T-helper 22 cell (primary cell): ENCODE results near the gene CBL.
"Not testable (repeated sequence)": the region's sequence is repeated elsewhere in the genome, so short reads cannot be mapped to it uniquely, and the experiment has no call there.

Experiments used
- DNase-seq: peaks from one replicate; pipeline ENCODE4 v3.0.0-alpha.2; 2020; ENCODE audit warnings: low read depth

The CBL gene

GRCh38 chr11:119210050-119210449, 3.9 kb downstream of the CBL start:
- DNase-seq: no peak

DNA sequence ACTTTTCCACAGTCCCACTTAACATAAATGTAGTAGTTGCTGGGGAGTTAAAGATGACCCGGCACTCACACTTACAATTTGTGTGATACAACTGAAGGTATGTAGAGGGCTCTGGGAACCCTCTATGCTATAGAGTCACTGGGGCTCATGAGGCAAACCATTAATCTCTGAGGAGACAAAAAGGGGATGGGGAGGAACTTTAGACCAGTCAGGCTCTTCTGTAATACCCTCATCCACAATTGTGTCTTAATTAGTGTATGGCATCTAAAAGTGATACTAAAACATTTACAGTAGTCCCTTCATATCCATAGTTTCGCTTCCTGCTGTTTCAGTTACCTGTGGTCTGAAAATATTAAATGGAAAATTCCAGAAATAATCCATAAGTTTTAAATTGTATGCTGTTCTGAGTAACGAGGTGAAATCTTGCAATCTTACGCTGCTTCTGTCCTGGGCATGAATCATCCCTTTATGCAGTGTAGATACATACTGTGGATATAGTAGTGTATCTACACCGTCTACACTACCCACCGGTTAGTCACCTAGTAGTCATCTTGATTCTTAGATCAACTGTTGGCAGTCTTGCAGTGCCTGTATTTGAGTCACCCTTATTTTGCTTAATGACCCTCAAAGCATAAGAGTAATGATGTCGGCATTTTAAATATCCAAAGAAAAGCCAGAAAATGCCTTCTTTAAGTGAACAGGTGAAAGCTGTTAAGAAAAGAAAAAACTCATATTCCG, 12.2 kb downstream of the CBL start:
- DNase-seq: no peak

DNA sequence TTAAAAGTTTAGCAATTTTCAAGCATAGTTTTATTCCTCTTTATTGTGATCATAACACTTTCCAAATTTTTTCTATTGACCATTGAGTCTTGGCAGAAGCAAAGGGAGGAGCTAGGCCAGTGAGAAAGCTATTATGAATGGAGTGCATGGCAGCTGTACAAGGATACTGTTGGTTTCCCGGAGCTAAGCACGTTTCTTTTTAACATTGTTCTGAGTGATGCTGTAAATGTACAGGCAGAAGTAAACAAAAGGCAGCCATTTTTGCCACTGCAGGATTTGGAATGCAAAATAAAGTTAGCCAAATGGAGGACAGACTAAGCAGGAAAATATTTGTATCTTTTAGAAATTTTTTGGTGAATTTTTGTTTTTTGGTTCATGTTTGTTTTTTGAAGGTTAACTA, 16.2 kb downstream of the CBL start:
- DNase-seq: no peak

DNA sequence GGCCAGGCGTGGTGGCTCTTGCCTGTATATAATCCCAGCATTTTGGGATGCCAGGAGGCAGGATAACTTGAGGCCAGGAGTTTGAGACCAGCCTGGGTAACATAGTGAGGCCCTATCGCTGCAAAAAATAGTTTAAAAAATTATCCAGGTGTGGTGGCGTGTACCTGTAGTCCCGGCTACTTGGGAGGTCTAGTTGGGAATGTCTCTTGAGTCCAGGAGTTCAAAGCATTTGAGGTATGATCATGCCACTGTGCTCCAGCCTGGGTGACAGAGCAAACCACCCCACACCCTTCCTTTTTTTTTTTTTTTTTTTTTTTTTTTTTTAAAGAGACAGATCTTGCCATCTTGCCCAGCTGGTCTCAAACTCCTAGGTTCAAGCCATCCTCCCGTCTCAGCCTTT, 16.8 kb downstream of the CBL start:
- no peak for DNase-seq

DNA sequence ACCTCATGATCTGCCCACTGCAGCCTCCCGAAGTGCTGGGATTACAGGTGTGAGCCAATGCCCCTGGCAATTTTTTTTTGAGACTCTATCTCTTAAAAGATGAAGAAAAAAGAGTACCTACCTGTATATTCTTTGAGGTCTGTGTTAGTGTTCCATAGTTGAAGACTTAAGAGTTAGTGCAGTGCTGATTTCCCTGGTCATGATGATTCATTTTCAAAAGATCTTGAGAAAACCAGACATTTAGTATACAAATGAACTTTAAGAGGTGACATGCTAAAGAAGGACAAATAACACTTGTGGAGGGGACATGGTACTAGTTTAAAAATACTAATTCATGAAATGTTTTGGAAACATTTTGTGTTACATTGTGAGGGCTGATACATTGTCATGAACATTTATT, 17.7 kb downstream of the CBL start:
- no peak for DNase-seq

- not testable (repeated sequence) for DNase-seq
Observed at GRCh38 chr11:119228535-119229287, 22.6 kb downstream of the CBL start.

- DNase-seq: no peak
Observed at GRCh38 chr11:119229288-119229672, 23.1 kb downstream of the CBL start.

GRCh38 chr11:119229741-119230140, 23.6 kb downstream of the CBL start:
- DNase-seq: no peak

GRCh38 chr11:119236490-119236889, 30.4 kb downstream of the CBL start:
- DNase-seq: no peak

- DNase-seq: no peak
Observed at GRCh38 chr11:119236891-119237290, 30.8 kb downstream of the CBL start.

GRCh38 chr11:119237515-119237914, 31.4 kb downstream of the CBL start:
- no peak for DNase-seq

- DNase-seq: no peak
Observed at GRCh38 chr11:119248750-119249670, 42.9 kb downstream of the CBL start.

GRCh38 chr11:119249671-119250010, 43.5 kb downstream of the CBL start:
- no peak for DNase-seq

- DNase-seq: no peak
Observed at GRCh38 chr11:119251114-119251513, 45.0 kb downstream of the CBL start.

- no peak for DNase-seq
Observed at GRCh38 chr11:119254239-119254638, 48.1 kb downstream of the CBL start.

- DNase-seq: no peak
Observed at GRCh38 chr11:119258180-119258579, 52.0 kb downstream of the CBL start.

DNA sequence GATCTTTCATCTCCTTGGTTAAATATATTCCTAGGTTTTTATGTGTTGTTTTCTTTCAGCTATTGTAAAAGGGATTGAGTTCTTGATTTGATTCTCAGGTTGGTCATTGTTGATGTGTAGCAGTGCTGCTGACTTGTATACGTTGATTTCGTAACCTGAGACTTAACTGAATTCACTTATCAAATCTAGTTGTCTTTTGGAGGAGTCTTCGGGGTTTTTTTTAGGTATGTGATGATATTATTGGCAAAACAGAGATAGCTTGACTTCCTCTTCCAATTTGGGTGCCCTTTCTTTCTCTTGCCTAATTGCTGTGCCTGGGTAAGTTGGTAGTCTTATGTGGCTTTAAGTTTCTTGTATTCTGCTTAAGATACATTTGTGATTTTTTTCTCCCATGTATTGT, 52.8 kb downstream of the CBL start:
- DNase-seq: no peak

GRCh38 chr11:119262668-119263351, 56.7 kb downstream of the CBL start:
- DNase-seq: no peak

GRCh38 chr11:119263352-119263940, 57.3 kb downstream of the CBL start:
- no peak for DNase-seq

GRCh38 chr11:119266063-119266462, 59.9 kb downstream of the CBL start:
- DNase-seq: no peak

- no peak for DNase-seq
Observed at GRCh38 chr11:119266517-119267255, 60.5 kb downstream of the CBL start.
